ENCODE measurements around the gene NRG3. TPM values are rescaled to one million over a fixed set of nuclear protein-coding genes. Genes with fewer than 3 reads are reported as not detected.

NRG3 gene
- total and polyA plus RNA-seq, 5 donors from 2014 or later: not detected

DNA sequence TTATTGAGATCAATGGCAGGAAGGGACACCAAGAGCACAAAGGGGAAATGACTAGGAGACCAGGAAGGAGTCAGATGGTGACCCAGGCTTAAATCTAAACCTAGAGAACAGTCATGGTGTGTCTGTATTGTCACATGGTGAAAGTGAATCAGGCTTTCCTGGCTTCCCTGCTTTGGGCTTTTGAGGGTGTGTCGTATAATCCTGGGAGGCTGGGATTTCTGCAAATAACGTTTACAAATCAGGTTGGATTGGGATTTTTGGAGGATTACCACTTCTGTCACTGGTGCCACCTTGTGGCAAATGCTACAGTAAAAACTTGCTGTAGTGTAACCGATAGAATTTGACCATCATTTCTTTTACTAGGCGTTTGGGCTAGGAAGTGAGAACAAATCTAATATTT, 502.6 kb downstream of the NRG3 start:
- no peak for ATAC-seq (ENCODE audit: low read depth in 2 of 2)
- Histone ChIP-seq H3K36me3 (ENCODE audit: control insufficient read depth, insufficient read depth, low read length) (no peaks in the 10 kb centered on the region), H3K27me3 (ENCODE audit: control insufficient read depth, insufficient read depth, low read length) (no peaks in the 10 kb centered on the region), H3K4me1 (ENCODE audit: control insufficient read depth, insufficient read depth, low read length, poor library complexity, severe bottlenecking) (no peaks in the 10 kb centered on the region), H3K27ac (ENCODE audit: insufficient read depth, low read length, poor library complexity, severe bottlenecking) (no peak overlapping the region), H3K4me3 (ENCODE audit: low read depth, low read length) (no peak overlapping the region), H3K9me3 (ENCODE audit: control insufficient read depth in 2 of 2, low read length in 2 of 2) (no peaks in the 10 kb centered on the region)
- H3K36me3 Mint-ChIP-seq: no peaks in the 10 kb centered on the region
- no peaks in the 10 kb centered on the region for H3K4me1 Mint-ChIP-seq
- no peak overlapping the region for H3K4me3 Mint-ChIP-seq
- H3K27ac Mint-ChIP-seq: no peak overlapping the region
- H3K27me3 Mint-ChIP-seq: no peaks in the 10 kb centered on the region
- peaks cover 2 to 14% (median 10%) of the 10 kb centered on the region in 7 donors for H3K9me3 Mint-ChIP-seq
- no peak for DNase-seq

DNA sequence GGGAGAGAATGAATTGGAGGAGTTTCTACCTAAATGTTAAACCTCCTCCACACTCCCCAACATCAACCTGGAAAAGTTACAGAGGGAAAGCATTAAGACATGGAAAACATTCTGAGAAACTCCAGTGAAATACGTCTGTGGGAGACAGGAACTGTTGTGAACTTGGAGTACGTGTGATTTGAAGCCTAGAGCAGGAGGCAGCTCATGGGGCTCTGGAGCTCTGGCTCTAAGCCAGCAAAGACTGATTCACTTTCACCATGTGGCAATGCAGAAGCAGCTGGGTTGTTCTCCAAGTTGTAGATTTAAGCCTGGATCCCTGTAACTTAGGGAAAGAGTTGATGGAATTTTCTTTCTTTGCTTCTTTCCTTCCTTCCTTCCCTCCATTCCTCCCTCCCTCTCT, 503.2 kb downstream of the NRG3 start:
- H3K4me3 Mint-ChIP-seq: no peak overlapping the region
- no peaks in the 10 kb centered on the region for H3K27me3 Mint-ChIP-seq
- Histone ChIP-seq H3K4me1 (ENCODE audit: control insufficient read depth, insufficient read depth, low read length, poor library complexity, severe bottlenecking) (no peaks in the 10 kb centered on the region), H3K9me3 (ENCODE audit: control insufficient read depth in 2 of 2, low read length in 2 of 2) (no peaks in the 10 kb centered on the region), H3K36me3 (ENCODE audit: control insufficient read depth, insufficient read depth, low read length) (no peaks in the 10 kb centered on the region), H3K27ac (ENCODE audit: insufficient read depth, low read length, poor library complexity, severe bottlenecking) (no peak overlapping the region), H3K4me3 (ENCODE audit: low read depth, low read length) (no peak overlapping the region), H3K27me3 (ENCODE audit: control insufficient read depth, insufficient read depth, low read length) (no peaks in the 10 kb centered on the region)
- no peak overlapping the region for H3K27ac Mint-ChIP-seq
- no peaks in the 10 kb centered on the region for H3K4me1 Mint-ChIP-seq
- no peaks in the 10 kb centered on the region for H3K36me3 Mint-ChIP-seq
- no peak for DNase-seq
- peaks cover 2 to 14% (median 10%) of the 10 kb centered on the region in 7 donors for H3K9me3 Mint-ChIP-seq
- ATAC-seq (ENCODE audit: low read depth in 2 of 2): no peak

DNA sequence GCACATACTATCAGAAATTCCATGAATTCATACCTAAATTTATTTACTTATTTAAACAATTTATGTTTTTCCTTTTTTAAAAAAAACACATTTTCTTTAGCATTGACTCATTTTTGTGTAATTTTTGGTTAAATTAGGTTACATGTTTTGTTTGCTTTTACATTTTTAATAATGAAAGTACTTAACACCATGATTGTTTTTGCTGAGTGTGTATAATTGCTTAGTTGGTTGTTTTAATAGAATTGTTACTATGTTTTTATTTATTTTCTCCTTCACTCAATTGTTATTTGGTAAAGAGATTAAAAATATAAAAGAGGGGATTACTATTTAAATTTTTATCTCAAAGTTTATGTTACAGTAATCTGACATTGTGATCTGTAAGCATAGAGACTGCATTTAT, 508.4 kb downstream of the NRG3 start:
- ATAC-seq (ENCODE audit: low read depth in 2 of 2) (no peak), DNase-seq (no peak)
- no peaks in the 10 kb centered on the region for H3K36me3 ChIP-seq (ENCODE audit: control insufficient read depth, insufficient read depth, low read length)
- Mint-ChIP-seq H3K9me3 (peaks cover 0 to 15% (median 2%) of the 10 kb centered on the region in 7 donors), H3K36me3 (no peaks in the 10 kb centered on the region), H3K4me1 (no peaks in the 10 kb centered on the region), H3K27ac (no peak overlapping the region), H3K27me3 (no peaks in the 10 kb centered on the region), H3K4me3 (no peak overlapping the region)
- no peaks in the 10 kb centered on the region for H3K9me3 ChIP-seq (ENCODE audit: control insufficient read depth in 2 of 2, low read length in 2 of 2)
- H3K4me3 ChIP-seq (ENCODE audit: low read depth, low read length): no peak overlapping the region
- H3K27me3 ChIP-seq (ENCODE audit: control insufficient read depth, insufficient read depth, low read length): no peaks in the 10 kb centered on the region
- no peak overlapping the region for H3K27ac ChIP-seq (ENCODE audit: insufficient read depth, low read length, poor library complexity, severe bottlenecking)
- H3K4me1 ChIP-seq (ENCODE audit: control insufficient read depth, insufficient read depth, low read length, poor library complexity, severe bottlenecking): no peaks in the 10 kb centered on the region

DNA sequence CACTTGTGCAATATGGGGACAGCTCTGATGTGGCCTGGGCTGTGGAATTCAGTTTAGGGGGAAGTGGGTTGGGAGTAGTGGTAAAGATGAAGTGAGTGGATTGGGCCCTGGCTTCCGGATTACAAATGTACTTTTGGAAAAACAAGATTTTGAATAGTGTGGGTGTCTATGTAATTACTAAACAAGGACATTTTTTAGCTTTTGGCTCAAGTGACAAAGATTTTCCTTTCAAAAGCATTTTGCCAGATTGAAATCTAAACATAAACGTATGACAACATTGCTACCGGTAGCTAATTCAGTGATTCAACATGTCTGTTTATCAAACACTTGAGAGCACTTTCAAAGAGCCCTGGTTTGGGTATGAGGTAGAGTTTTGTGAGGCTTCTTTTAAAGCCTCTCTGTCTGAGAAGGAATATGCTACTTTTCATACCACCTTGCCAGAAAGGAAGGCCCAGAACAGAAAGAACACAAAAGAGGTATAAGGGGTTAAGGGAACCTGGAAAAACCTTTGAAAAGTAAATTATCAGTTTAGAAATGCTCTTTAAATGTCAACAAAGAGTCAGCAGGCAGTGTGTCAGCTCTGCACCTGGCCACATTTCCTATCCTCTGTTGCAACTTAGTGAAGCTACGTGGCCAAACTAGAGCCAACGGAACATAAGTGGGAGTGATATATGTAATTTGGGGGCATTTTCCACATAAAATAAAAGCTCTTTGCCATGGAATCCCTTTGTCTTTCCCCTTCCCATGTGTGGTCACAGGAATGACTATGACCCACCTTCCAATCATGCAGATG, 516.1 kb downstream of the NRG3 start:
- H3K4me1 ChIP-seq (ENCODE audit: control insufficient read depth, insufficient read depth, low read length, poor library complexity, severe bottlenecking): no peaks in the 10 kb centered on the region
- Mint-ChIP-seq H3K27ac (no peak overlapping the region), H3K27me3 (no peaks in the 10 kb centered on the region), H3K9me3 (peaks cover 0 to 10% (median 6%) of the 10 kb centered on the region in 7 donors), H3K4me1 (no peaks in the 10 kb centered on the region), H3K36me3 (no peaks in the 10 kb centered on the region), H3K4me3 (no peak overlapping the region)
- H3K9me3 ChIP-seq (ENCODE audit: control insufficient read depth in 2 of 2, low read length in 2 of 2): peaks cover 0 to 5% of the 10 kb centered on the region in 2 experiments
- H3K27ac ChIP-seq (ENCODE audit: insufficient read depth, low read length, poor library complexity, severe bottlenecking): no peak overlapping the region
- ATAC-seq (ENCODE audit: low read depth in 2 of 2) (no peak), DNase-seq (no peak)
- H3K4me3 ChIP-seq (ENCODE audit: low read depth, low read length): no peak overlapping the region
- H3K27me3 ChIP-seq (ENCODE audit: control insufficient read depth, insufficient read depth, low read length): no peaks in the 10 kb centered on the region
- no peaks in the 10 kb centered on the region for H3K36me3 ChIP-seq (ENCODE audit: control insufficient read depth, insufficient read depth, low read length)

DNA sequence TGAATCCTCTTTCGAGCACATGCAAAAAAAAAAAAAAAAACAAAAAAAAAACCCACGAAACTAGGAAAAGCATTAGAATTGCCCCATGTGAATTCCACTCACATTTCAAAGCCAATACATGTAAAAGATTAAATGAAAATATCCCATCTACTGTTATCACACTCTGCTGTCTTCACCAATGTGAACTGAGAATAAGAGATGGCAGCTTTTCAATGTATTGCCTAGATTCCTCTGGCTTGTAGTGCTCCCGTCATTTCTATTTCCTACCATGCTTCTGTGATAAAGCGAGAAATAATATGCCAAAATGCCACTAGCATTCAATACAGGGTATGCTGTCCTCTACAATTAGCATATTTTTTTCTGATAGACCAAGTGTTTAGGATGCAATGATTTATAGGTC, 517.0 kb downstream of the NRG3 start:
- no peaks in the 10 kb centered on the region for H3K27me3 ChIP-seq (ENCODE audit: control insufficient read depth, insufficient read depth, low read length)
- H3K27ac Mint-ChIP-seq: no peak overlapping the region
- no peak overlapping the region for H3K27ac ChIP-seq (ENCODE audit: insufficient read depth, low read length, poor library complexity, severe bottlenecking)
- H3K9me3 Mint-ChIP-seq: peaks cover 0 to 10% (median 9%) of the 10 kb centered on the region in 7 donors
- no peak overlapping the region for H3K4me3 Mint-ChIP-seq
- no peaks in the 10 kb centered on the region for H3K36me3 ChIP-seq (ENCODE audit: control insufficient read depth, insufficient read depth, low read length)
- no peak for ATAC-seq (ENCODE audit: low read depth in 2 of 2)
- H3K9me3 ChIP-seq (ENCODE audit: control insufficient read depth in 2 of 2, low read length in 2 of 2): peaks cover 0 to 5% of the 10 kb centered on the region in 2 experiments
- DNase-seq: no peak
- no peaks in the 10 kb centered on the region for H3K4me1 Mint-ChIP-seq
- H3K36me3 Mint-ChIP-seq: no peaks in the 10 kb centered on the region
- no peak overlapping the region for H3K4me3 ChIP-seq (ENCODE audit: low read depth, low read length)
- no peaks in the 10 kb centered on the region for H3K4me1 ChIP-seq (ENCODE audit: control insufficient read depth, insufficient read depth, low read length, poor library complexity, severe bottlenecking)
- H3K27me3 Mint-ChIP-seq: no peaks in the 10 kb centered on the region

DNA sequence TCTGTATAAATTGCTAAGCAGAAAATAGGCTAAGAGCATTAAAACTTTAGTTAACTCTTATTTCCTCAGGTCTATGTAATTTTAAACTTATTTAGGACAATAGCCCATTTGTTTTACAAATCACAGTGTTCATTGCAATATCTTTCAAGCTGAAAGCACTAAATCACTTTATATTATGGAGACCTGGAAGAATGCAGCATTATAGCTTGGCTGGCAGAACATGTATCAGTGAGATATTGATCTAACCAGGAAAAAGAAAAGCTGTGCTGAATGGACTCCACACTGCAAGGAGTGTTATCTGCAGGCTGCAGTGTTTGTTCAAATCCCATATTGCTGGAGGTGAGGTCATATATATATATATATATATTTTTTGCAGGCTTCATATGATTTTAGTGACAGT, 517.5 kb downstream of the NRG3 start:
- no peaks in the 10 kb centered on the region for H3K36me3 Mint-ChIP-seq
- no peak for DNase-seq

DNA sequence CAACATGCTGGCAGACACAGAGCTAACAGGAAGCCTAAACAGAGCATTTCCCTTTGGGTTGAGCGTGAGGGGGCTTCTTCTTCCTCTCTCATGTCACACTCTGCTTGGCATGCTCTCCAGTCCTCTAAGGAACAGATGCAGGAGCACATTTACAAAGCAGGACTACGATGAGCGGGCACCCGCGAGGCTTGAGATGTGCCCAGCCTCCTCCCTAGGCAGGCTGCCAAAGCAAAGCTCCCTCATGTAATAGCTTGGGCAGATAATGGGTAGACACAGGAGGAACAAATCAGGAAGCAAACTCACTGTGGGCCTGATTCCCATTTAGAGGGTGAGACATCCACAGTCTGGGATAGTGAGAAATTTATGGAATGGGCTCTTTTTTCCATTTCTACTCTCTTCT, 519.1 kb downstream of the NRG3 start:
- ATAC-seq (ENCODE audit: low read depth in 2 of 2) (no peak), DNase-seq (no peak)
- Mint-ChIP-seq H3K27ac (peak overlapping the region in 1 of 3 donors; percentile 35), H3K27me3 (no peaks in the 10 kb centered on the region), H3K9me3 (peaks cover 0 to 12% (median 9%) of the 10 kb centered on the region in 7 donors), H3K4me1 (no peaks in the 10 kb centered on the region), H3K4me3 (no peak overlapping the region), H3K36me3 (no peaks in the 10 kb centered on the region)
- Histone ChIP-seq H3K4me1 (ENCODE audit: control insufficient read depth, insufficient read depth, low read length, poor library complexity, severe bottlenecking) (no peaks in the 10 kb centered on the region), H3K9me3 (ENCODE audit: control insufficient read depth in 2 of 2, low read length in 2 of 2) (peaks cover 0 to 5% of the 10 kb centered on the region in 2 experiments), H3K27ac (ENCODE audit: insufficient read depth, low read length, poor library complexity, severe bottlenecking) (no peak overlapping the region), H3K36me3 (ENCODE audit: control insufficient read depth, insufficient read depth, low read length) (no peaks in the 10 kb centered on the region), H3K27me3 (ENCODE audit: control insufficient read depth, insufficient read depth, low read length) (no peaks in the 10 kb centered on the region), H3K4me3 (ENCODE audit: low read depth, low read length) (no peak overlapping the region)

More for the DNA sequence above, 517.5 kb downstream of the NRG3 start:
- Mint-ChIP-seq H3K4me1 (no peaks in the 10 kb centered on the region), H3K27me3 (no peaks in the 10 kb centered on the region), H3K9me3 (peaks cover 0 to 12% (median 9%) of the 10 kb centered on the region in 7 donors), H3K27ac (no peak overlapping the region), H3K4me3 (no peak overlapping the region)
- no peaks in the 10 kb centered on the region for H3K4me1 ChIP-seq (ENCODE audit: control insufficient read depth, insufficient read depth, low read length, poor library complexity, severe bottlenecking)
- no peaks in the 10 kb centered on the region for H3K27me3 ChIP-seq (ENCODE audit: control insufficient read depth, insufficient read depth, low read length)
- no peaks in the 10 kb centered on the region for H3K36me3 ChIP-seq (ENCODE audit: control insufficient read depth, insufficient read depth, low read length)
- H3K4me3 ChIP-seq (ENCODE audit: low read depth, low read length): no peak overlapping the region
- no peak overlapping the region for H3K27ac ChIP-seq (ENCODE audit: insufficient read depth, low read length, poor library complexity, severe bottlenecking)
- peaks cover 0 to 5% of the 10 kb centered on the region in 2 experiments for H3K9me3 ChIP-seq (ENCODE audit: control insufficient read depth in 2 of 2, low read length in 2 of 2)
- ATAC-seq (ENCODE audit: low read depth in 2 of 2): no peak

DNA sequence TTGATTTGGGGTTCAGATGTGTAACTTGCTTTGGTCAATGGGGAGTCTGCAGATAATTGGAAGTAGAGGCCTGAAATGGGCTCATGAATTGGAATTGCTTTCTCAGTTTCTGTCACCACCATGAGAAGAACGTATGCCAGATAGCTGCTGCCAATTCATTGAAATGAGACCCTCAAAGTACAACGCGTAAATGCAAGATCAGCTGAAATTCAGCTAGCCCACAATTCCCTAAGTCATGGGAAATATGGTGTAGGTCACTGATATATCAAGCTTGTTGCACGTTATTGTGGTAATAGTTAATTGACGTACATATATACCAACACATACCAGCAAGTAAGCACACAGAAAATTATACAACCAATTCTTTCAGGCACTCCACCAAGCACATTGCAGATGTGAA, 520.0 kb downstream of the NRG3 start:
- no peak overlapping the region for H3K27ac Mint-ChIP-seq
- no peak overlapping the region for H3K4me3 Mint-ChIP-seq
- no peak for ATAC-seq (ENCODE audit: low read depth in 2 of 2)

More for the DNA sequence above, 520.0 kb downstream of the NRG3 start:
- Mint-ChIP-seq H3K36me3 (no peaks in the 10 kb centered on the region), H3K9me3 (peaks cover 0 to 12% (median 7%) of the 10 kb centered on the region in 7 donors), H3K27me3 (no peaks in the 10 kb centered on the region), H3K4me1 (no peaks in the 10 kb centered on the region)
- Histone ChIP-seq H3K4me1 (ENCODE audit: control insufficient read depth, insufficient read depth, low read length, poor library complexity, severe bottlenecking) (no peaks in the 10 kb centered on the region), H3K4me3 (ENCODE audit: low read depth, low read length) (no peak overlapping the region), H3K9me3 (ENCODE audit: control insufficient read depth in 2 of 2, low read length in 2 of 2) (peaks cover 0 to 5% of the 10 kb centered on the region in 2 experiments), H3K27ac (ENCODE audit: insufficient read depth, low read length, poor library complexity, severe bottlenecking) (no peak overlapping the region), H3K36me3 (ENCODE audit: control insufficient read depth, insufficient read depth, low read length) (no peaks in the 10 kb centered on the region), H3K27me3 (ENCODE audit: control insufficient read depth, insufficient read depth, low read length) (no peaks in the 10 kb centered on the region)
- no peak for DNase-seq
